ENCODE measurements around the gene ACP5. TPM values are rescaled to one million over a fixed set of nuclear protein-coding genes. Genes with fewer than 3 reads are reported as not detected.

Gene ACP5
- total RNA-seq, 1 experiment from 2014 or later: 2.3 TPM

GRCh38 chr19:11540645-11541044 lies 36.8 kb downstream of the ACP5 start:
- peaks cover 4% of the 10 kb centered on the region; the same call in 1 of the 2 replicates for H3K4me1 ChIP-seq (ENCODE audit: insufficient read depth, low read length)
- H3K14ac ChIP-seq (ENCODE audit: insufficient read depth, low read length): no peak overlapping the region
- peak overlapping the region; percentile 27 to 65; a peak in 2 of 5 replicates for H3K4me3 Mint-ChIP-seq
- H3K9me3 Mint-ChIP-seq: no peaks in the 10 kb centered on the region; a peak in 1 of 5 replicates
- H3K18ac ChIP-seq (ENCODE audit: insufficient read length, low read depth, low read length): peak overlapping the region; percentile 0
- no peak overlapping the region for H2BK12ac ChIP-seq (ENCODE audit: insufficient read length, low read depth, low read length)
- H3K4ac ChIP-seq (ENCODE audit: low read depth, low read length): 0 out of 2 replicates have a peak overlapping the region, but pooled peaks have one; percentile 47
- no peak overlapping the region for H3K27ac ChIP-seq (ENCODE audit: insufficient read length, low read depth, low read length)
- H4K20me1 ChIP-seq (ENCODE audit: control insufficient read depth, insufficient read depth, insufficient read length): no peaks in the 10 kb centered on the region
- H2BK5ac ChIP-seq (ENCODE audit: insufficient read length, low read length): no peak overlapping the region
- H3K27me3 ChIP-seq (ENCODE audit: insufficient read depth, low read length): no peaks in the 10 kb centered on the region
- H4K8ac ChIP-seq (replicated peaks; ENCODE audit: insufficient read length, low read depth, low read length): no peak overlapping the region
- H3K79me1 ChIP-seq (ENCODE audit: insufficient read depth, low read depth, low read length, poor library complexity, severe bottlenecking): no peaks in the 10 kb centered on the region
- peaks cover 2% of the 10 kb centered on the region for H3K27me3 Mint-ChIP-seq (ENCODE audit: low read depth)
- DNase-seq: no peak
- no peak overlapping the region for H2AFZ ChIP-seq (ENCODE audit: low read length)
- H2AK5ac ChIP-seq (ENCODE audit: insufficient read length, low read length): no peak overlapping the region
- no peaks in the 10 kb centered on the region for H3K9me3 ChIP-seq (ENCODE audit: control insufficient read depth, low read depth, low read length)
- no peak overlapping the region; a peak in 1 of 7 replicates for H3K27ac Mint-ChIP-seq
- H3K23ac ChIP-seq (ENCODE audit: insufficient read length, low read depth, low read length): no peak overlapping the region
- H3T11ph ChIP-seq (ENCODE audit: low read length): no peak overlapping the region
- no CpG with 5 or more reads among the region's 5 CpGs for WGBS (ENCODE audit: extremely low coverage, insufficient read length, low lambda C conversion rate)
- no peak overlapping the region for H4K91ac ChIP-seq (ENCODE audit: insufficient read length, low read depth, low read length)
- H3K79me2 ChIP-seq (ENCODE audit: insufficient read depth, low read length): no peaks in the 10 kb centered on the region
- no peak overlapping the region for H4K5ac ChIP-seq (ENCODE audit: insufficient read length, low read depth, low read length)
- H3K23me2 ChIP-seq (ENCODE audit: insufficient read length, low read depth, low read length, poor library complexity, severe bottlenecking): peaks cover 9% of the 10 kb centered on the region
- H3K9ac ChIP-seq (ENCODE audit: extremely low read depth, insufficient read length, low read length): no peak overlapping the region
- H2BK120ac ChIP-seq (ENCODE audit: low read depth, low read length, poor library complexity, severe bottlenecking): no peak overlapping the region
- peaks cover 11 to 20% of the 10 kb centered on the region in 2 experiments for H3K4me1 Mint-ChIP-seq
- no peak overlapping the region for H3K4me2 ChIP-seq (ENCODE audit: insufficient read depth, insufficient read length, low read length)
- no peak overlapping the region for H2BK15ac ChIP-seq (ENCODE audit: low read depth, low read length)
- H3K36me3 Mint-ChIP-seq (ENCODE audit: insufficient read depth in 1 of 3, low read depth in 3 of 3): no peaks in the 10 kb centered on the region
- H2BK20ac ChIP-seq (ENCODE audit: low read depth, low read length, poor library complexity, severe bottlenecking): no peak overlapping the region
- no peak for TF ChIP-seq CTCF (conservative IDR thresholded peaks at IDR 0.05)
- no peak overlapping the region for H3K56ac ChIP-seq (ENCODE audit: insufficient read length, low read depth, low read length)
